AG09319 (cell line): ENCODE results near the gene PLCH1.

Source experiments
- DNase-seq: peaks from one replicate; pipeline ENCODE4 v3.0.0-alpha.2; 2010; ENCODE audit warnings: low read depth; ENCODE audit errors: extremely low read depth
- CTCF ChIP-seq: IDR thresholded peaks from 2 replicates; pipeline ENCODE4 v1.5.1; 2011; ENCODE audit warnings: low read depth, mild to moderate bottlenecking, inconsistent platforms, low read length, moderate library complexity

Gene PLCH1

GRCh38 chr3:155656466-155656865, 88.4 kb downstream of the PLCH1 start:
- no peak for TF ChIP-seq CTCF
- DNase-seq, result no peak

- no peak for DNase-seq
These were observed 93.2 kb downstream of the PLCH1 start for GRCh38 chr3:155651489-155652218.

GRCh38 chr3:155648013-155648591, 96.8 kb downstream of the PLCH1 start:
- DNase-seq, result no peak
- no peak for TF ChIP-seq CTCF

More at GRCh38 chr3:155651489-155652218, 93.2 kb downstream of the PLCH1 start:
- no peak for TF ChIP-seq CTCF

GRCh38 chr3:155647206-155647605, 97.7 kb downstream of the PLCH1 start:
- TF ChIP-seq CTCF, result no peak

GRCh38 chr3:155646669-155647068, 98.2 kb downstream of the PLCH1 start:
- TF ChIP-seq CTCF, result no peak

More at GRCh38 chr3:155647206-155647605, 97.7 kb downstream of the PLCH1 start:
- DNase-seq, result no peak

GRCh38 chr3:155646128-155646527, 98.7 kb downstream of the PLCH1 start:
- no peak for TF ChIP-seq CTCF
- DNase-seq, result no peak

More at GRCh38 chr3:155646669-155647068, 98.2 kb downstream of the PLCH1 start:
- no peak for DNase-seq

GRCh38 chr3:155643581-155644165, 101.2 kb downstream of the PLCH1 start:
- no peak for TF ChIP-seq CTCF
- no peak for DNase-seq
